Non-pigmented ciliary epithelial cell (primary cell): ENCODE results near the gene ERC2.
"Not testable (repeated sequence)": the region's sequence is repeated elsewhere in the genome, so short reads cannot be mapped to it uniquely, and the experiment has no call there.

Source experiments
- DNase-seq: peaks from one replicate; pipeline ENCODE4 v3.0.0-alpha.2; 2010; ENCODE audit warnings: low read depth

ERC2 gene

DNA sequence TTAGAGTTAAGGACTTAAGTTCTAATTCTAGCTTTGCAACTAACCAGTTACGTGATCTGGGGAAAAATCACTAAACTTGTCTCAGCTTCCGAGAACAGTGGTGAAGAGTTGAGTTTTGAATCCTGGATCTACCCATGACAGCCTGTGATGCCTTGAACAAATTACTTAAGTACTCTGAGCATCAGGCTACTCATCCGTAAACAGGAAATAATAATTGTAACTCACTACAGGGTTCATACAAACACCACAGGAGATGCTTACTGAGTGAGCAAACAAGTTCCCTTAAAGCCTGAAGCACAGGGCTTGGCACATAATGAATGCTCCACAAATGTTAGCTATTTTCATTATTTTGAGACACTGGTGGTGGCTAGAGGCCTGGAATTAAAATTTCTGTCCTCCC lies 158.8 kb downstream of the ERC2 start:
- no peak for DNase-seq

DNA sequence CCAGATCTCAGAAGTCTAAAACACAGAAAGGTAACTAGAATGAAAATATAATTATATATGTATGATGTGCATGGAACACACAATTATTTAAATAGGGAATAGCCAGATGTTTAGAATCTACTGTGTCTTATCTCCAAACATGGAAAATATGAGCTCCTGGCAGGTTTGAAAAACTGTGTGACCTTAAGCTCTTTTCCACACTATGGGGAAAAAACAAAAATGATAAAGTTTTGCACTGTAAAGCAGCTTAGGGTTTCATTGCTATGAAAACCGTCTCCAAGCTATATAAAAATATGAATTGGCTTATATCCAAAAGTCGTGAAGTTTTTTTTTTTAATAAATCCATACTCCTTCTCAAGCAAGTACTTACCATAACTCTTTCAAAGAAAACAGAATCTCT lies 159.8 kb downstream of the ERC2 start:
- DNase-seq: no peak

DNA sequence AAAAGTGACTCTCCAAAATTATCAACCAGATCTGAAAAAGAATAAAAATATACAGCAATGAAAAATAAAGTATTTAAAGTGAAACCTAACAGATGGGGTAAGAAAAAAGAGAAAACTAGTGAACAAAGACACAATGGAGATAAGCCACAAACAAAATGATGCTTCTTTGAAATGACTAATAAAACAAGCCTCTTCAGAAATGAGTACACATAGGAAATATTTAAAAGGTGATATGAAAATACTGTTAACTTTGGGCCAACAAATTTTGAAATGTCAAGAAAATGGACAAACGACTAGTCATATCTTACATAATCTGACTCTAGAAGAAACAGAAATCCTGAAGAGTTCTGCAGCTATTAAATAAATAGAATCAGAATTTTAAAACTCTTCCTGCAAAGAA lies 164.2 kb downstream of the ERC2 start:
- no peak for DNase-seq

DNA sequence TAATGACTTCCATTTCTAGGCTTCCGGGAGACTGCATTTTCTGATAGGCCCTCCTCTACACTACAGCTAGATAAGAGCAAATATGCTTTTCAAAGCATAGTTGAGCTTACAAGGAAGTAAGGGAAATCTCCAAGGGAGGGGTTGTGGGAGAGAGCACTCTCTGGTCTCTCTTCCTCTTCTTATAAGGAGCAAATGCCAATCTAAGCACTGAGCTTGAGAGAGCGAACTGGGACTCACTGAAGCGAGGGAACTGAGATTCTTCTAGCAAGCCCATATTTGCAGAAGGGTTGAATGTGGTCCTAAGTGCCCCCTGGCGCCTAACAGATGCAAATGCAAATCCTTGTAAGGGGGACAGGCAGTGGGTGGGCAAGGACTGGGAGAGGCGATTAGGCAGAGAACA lies 164.8 kb downstream of the ERC2 start:
- no peak for DNase-seq

DNA sequence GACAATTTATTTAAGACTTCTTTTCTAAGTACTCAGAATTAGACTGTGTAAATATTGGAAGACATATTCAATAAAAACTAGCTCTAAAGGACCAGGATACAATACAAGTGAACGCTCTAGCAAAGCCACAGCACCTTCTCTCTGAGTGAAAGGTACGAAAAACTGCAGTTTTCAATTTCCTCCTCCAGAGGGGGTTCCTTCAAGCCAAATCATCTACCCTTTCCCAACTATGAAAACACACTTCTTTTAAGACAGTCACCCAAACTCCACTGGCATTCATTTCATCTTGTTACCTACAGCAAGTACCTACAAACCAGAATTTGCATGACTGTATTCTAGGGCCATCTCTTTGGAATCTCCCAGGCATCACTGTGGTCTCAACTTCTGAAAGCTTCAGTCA lies 165.8 kb downstream of the ERC2 start:
- DNase-seq: no peak

DNA sequence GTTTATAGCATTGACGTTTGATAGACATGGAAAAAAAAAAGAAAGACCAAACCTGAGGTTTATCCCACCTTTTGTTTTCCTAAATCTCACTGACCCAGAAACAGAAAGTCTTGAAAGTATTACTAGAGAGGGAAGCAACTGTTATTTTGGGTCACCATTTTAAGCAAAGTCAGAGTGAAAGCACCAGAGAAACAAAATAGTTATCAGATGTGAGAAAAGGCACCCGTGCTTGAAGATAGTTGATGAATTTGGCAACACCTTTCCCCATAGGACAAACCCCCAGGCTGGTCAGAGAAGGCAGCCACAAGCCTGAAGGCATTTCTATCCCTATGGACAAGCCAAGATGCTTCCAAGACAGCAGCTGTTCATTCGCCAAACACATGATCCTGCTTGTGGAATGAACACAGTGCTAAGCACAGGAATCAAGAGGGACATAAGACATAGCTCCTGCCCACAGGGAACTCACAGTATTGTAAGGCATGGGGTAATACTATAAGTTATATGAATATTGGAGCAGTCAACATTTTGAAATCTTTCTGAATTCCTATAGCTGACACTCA lies 170.9 kb downstream of the ERC2 start:
- DNase-seq: no peak

DNA sequence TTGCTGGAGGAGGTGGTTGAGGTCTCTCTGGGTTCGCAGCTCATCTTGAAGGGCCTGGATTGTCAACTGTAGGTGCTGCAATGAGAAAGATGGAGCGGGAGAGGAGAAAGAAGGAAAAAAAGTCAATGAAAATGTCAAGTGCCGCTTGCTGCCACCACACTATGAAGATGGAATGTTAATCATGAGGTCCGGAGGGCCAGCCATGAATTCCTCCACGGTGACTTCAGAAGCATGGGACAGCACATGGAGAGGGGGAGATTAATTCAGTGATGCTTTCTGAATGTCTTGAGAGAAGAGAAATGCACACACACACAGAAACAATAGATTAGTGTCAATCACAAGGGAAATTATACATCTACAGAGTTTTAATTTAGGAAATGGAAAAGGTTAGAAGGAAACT lies 171.9 kb downstream of the ERC2 start:
- DNase-seq: no peak

DNA sequence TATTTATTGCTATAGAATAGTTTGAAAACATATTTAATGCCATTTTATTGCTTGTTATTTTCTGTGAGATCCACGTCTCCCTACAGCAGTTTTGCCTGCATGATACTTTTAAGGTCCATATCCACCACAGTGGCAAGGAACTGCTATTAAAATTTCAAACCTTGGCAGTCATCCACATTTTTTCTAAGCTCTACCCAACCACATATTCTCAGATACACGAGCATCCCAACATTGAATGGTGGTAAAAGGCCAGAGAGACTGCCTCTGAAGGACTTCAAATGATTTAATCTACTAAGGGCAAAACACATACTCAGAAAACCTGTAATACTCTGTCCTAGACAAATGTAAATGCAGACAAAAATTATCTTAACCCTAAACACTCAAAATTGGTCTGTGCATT lies 173.1 kb downstream of the ERC2 start:
- no peak for DNase-seq

DNA sequence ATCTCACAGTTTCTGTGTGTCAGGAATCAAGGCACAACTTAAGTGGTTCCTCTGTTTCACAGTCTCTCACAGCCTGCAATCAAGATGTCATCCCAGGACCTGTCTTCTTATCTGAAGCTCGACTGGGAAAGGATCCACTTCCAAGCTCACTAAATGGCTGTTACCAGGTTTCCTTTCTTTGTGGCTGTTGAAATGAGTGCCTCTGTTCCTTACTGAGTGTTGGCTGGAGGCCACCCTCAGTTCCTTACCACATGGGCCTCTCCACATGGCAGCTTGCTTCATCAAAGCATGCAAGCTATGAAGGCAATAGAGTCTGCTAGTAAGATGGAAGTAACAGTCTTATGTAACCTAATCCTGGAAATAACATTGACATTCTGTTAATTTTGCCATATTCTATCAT lies 174.0 kb downstream of the ERC2 start:
- DNase-seq: no peak

DNA sequence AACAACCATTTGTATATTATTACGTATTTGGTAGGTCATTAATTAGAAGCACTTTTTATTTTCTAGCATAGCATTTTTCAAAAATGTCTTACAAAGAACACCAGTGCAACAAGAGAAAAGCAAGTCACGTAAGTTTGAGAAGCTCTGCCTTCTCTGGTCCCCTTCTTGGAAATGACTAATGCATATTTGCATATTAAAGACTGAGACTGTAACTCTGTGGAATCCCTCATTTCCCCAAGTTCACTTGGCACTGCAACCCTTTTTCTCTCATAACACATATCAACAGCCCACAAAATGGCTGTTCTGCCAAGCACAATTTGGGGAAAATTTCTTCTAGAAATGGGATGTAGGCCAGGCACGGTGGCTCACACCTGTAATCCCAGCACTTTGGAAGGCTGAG lies 176.3 kb downstream of the ERC2 start:
- DNase-seq: no peak

DNA sequence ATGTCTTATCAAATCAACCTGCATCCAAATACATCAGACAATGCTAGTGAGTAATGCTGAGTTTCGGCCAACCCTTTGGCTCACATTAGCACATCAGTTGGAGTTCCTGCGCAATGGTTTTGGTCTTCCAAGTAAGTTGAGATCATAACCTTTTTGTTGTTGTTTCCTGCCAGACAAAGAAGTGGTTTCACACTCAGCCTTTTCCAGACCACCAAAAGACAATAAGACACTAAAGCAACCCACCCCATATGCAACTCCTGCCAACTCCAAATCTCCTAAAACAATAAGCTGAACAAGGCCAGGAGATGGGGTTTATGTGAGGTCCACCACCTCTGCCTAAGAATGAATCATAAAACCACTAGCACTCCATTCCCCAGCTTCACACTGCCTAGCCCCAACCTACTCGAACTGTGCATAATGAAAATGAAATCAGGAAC lies 177.0 kb downstream of the ERC2 start:
- DNase-seq: peak; percentile 87

DNA sequence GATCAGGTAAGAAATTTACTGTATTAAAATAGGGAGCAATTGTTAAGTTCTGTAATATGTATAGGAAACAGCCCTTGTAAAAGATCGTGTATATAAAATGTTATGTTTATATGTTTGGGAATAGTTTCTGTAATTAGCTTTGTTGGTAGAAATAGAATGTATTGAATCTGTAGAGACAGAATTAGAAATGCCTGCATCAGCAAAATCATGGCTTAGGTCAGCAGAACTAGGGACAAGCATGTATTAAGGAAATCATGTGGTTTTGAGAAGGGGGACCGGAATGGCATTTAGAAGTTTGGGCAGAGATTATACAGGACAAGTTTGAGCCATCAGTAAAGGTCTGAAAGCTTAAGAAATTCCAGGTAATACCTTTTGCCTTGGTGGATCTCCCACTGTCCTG lies 177.9 kb downstream of the ERC2 start:
- no peak for DNase-seq

DNA sequence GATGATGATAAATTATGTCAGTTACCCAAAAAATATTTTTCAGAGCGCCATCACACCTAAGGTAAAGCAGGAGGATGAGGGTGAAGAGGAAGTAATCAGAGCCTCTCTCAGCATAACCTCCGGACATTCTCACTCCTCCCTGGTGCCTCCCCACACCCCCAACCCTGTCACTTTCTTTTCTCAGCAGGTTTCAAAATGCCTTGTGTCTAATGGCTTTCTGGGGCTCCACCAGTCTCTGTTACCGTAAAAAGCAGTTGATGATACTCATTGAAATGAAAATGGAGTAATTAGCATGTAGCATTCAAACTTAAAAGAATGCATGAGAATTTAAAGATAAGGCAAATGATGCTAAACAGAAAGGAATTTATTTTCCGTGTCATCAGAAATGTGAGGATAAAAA lies 180.0 kb downstream of the ERC2 start:
- no peak for DNase-seq

DNA sequence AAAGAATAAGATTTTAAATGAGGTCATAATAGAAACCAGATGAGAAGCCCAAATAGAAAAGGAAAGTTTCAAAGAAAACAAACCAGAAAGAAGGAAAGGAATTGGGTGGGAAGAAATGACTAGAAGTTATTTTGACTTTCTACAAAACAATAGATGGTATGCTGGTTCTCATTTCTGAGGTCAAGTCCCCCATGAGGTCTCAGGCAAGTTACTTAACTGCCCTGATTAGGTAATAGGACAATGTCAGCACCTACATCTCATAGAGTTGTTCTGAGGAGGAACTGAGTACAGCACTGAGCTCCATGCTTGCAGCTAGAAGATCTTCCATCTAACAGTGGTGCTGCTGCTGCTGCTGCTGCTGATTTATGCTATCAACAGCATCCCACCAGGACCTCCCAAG lies 185.9 kb downstream of the ERC2 start:
- DNase-seq: no peak

DNA sequence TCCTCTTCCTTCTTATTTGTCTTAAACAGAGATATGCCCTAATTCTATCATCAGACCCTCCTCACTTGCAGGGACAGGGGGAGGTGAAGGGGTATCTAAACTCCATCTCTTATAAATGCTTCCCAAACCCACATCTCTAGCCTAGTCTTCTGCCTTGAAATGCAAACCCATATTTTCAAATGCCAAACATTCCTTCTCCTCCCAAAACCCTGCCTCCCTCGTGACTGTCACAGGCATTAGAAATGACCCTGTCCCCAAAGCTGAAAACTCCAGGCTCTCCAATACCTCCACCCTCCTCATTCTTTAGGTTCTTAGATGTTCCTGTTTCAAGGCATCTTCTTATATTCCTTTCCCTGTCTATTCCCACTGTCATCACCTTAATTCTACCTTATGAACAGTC lies 191.0 kb downstream of the ERC2 start:
- DNase-seq: no peak

DNA sequence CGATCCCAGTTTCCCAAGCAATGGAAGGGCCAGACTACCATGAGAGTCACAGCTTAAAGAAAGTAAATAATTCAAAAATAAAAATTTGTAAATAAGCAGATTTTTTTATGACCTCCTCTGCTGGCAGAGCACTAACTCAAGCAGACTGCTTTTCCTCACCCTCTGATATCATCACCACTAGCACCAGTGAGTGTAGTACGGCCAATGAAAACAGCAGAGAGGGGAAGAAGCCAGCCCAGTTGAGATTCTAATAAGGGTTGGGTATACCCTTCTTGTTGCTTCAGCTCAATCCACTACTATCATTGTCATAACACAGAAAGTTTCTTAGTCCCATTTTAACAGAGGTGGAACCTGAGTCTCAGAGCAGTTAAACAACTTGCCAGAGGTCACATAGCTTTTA lies 193.1 kb downstream of the ERC2 start:
- DNase-seq: no peak

DNA sequence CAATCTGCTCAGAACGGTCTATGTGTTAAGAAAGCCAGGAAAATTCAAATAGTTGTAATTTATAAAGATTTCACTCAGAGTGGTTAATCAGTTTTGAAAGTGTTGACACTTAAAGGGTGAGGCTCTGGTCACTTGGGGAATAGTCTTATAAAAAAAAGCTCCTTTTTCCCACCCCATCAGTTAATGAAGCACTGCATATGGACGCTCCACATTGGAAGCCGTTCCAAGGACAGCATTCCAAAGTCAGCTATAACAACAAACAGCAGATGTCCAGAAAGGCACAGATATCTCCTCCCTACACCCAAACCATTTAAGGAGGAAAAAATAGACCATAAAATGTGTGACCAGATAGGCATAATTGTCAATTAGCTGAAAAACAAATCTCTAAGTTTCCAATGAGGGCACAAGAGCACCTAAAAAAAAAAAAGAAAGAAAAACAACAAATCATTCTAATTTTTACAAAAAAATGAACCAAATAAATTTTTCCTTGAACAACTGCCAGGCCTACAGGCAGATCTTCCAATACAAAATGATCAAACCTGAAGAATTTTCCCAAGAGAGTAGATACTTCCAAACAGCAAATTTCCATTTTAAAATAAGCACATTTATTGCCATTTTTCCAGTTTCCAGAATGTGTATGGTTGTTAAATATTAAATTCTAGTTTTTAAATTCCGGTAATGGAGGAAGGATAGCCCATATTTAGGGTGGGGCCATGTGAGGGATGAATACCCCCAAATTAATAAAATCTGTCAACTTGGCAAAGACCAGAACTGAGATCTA lies 198.3 kb downstream of the ERC2 start:
- no peak for DNase-seq

DNA sequence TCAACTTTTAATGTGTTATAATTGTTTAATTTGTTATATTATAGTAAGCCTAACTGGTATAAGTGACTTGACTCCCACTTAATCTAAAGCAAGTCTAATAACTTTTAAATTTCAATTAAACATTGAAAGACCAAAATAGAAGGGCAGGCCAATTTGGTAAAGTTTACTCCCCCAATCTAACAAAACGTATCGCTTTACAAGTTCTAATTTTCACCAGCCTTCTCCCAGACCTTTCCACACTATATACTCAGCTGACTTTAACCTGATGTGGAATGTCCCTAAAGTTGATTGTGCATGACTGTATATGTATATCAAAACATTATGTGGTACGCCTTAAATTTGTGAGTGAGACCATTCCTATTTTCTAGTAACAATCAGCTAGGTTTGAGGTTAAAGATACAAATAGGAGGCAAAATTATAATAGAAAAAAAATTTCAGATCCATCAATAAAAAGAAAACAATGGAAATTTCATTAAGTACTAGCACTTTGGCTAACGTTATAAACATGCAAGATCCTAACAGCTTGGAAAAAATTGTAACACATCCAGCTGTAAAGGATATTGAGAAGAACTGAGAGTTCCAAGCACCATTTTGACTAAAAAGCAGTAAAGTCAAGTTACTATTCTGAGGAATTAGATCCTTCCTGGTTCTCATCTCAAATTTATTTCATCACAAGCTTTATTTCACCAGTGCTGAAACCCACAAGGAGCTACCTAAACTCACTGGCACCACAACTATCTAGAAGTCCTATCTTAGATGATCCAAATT lies 199.5 kb downstream of the ERC2 start:
- no peak for DNase-seq

DNA sequence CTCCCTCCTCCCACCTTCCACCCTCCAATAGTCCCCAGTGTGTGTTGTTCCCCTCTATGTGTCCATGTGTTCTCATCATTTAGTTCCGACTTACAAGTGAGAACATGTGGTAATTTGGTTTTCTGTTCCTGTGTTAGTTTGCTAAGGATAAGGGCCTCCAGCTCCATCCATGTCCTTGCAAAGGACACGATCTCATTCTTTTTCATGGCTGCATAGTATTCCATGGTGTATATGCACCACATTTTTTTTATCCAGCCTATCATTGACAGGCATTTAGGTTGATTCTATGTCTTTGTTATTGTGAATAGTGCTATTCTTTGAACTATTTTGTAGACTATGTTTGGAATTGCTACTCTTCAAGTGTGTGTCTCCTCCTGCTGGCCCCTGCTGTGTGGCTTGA lies 206.4 kb downstream of the ERC2 start:
- not testable (repeated sequence) for DNase-seq

DNA sequence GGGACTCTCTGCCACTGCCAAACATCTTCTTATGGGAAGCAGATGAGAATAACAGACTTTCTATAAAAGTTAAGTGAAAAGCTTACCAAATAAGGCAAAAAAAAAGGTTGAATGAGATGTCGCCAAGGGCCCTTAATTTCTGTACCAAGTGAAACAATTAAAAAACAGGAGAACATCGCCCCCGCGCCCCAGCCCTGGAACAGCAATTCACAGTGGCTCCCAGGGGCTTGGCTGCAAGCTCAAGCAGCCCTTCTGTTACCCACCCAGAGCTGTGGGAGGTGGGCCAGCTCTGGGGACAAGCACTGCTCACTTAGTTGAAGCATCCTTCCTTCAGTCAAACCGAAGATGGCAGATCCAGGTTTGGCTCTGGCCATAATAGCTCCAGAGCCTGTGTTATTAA lies 208.0 kb downstream of the ERC2 start:
- DNase-seq: no peak

DNA sequence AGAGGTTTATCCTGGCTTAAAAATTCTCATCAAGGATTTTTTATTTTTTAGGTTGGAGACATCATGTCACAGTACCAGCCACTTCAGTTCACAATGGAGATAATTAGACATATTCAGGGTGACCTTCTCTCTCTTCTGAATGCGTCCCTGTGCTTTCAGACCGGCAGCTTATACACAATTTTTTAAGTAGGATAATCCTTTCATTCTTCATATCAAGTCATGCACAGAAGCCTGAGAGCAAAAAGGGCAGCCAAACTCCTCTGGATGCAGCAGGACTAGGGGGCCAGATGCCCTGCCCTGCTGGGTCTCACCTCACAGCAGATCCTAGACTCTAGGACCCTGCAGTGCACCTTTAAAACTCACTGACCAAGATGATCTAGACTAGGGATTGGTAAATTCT lies 210.4 kb downstream of the ERC2 start:
- DNase-seq: no peak

DNA sequence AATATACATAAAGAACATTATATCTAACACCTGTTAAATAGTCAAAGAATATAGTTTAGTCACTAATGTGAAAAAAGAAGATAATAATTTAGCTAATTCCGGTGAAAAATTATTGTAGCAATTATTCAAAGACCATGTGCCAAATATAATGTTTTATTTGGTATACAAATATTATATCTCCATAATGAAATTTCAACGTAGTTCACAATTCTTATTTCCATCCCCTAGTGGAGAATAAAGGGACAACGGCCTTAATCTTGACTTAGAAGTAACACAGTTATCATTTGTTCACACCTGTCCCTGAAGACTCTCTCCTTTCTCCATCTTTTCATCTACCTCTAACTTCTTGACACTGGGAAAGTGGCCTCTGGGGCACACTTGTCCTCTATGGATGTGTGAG lies 213.4 kb downstream of the ERC2 start:
- DNase-seq: no peak

DNA sequence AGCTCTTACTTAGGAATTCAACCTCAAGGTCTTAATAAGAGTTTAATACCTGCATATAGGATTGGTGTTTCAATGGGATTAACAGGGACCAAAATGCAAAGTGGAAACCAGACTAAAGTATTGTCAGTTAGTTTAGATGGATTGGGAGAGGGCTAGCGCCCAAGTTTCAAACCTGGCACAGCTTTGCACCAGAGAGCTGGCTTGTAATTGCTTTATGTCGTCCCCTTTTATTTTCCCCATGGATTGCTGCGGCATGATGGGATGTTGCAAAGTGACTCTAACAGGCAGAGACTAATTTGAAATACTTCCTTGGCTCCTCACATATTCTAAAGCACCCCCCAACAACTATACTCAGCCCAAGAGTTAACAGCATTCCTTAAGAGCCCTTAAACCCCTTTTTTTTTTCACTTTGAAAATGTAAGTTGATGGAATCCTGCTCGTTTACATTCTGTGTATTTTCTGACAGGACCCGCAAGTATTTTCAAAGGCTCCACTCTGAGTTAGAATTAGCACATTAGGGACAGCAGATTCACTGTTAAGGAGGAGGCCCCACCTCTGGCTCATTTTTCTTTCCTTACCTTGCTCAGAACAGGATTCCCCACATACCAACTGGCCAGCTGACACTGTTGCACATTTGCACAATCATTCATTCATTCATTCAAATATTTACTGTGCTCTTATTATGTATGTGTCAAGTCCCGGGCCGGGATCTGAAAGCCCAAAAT lies 214.2 kb downstream of the ERC2 start:
- no peak for DNase-seq
